Inflammatory macrophage (primary cell): ENCODE results near the gene RAPH1.

Experiments used
- DNase-seq, 2 donors: peaks; one replicate each; pipeline ENCODE4 v3.0.0-alpha.2; 2020 to 2022
- total RNA-seq, 18 experiments: gene quantifications; one replicate each; lab custom pipeline; 2026; ENCODE audit warnings: mixed read lengths in 6 of 18, inconsistent platforms in 2 of 18; lab: John Stamatoyannopoulos, UW

RAPH1 gene, protein sequence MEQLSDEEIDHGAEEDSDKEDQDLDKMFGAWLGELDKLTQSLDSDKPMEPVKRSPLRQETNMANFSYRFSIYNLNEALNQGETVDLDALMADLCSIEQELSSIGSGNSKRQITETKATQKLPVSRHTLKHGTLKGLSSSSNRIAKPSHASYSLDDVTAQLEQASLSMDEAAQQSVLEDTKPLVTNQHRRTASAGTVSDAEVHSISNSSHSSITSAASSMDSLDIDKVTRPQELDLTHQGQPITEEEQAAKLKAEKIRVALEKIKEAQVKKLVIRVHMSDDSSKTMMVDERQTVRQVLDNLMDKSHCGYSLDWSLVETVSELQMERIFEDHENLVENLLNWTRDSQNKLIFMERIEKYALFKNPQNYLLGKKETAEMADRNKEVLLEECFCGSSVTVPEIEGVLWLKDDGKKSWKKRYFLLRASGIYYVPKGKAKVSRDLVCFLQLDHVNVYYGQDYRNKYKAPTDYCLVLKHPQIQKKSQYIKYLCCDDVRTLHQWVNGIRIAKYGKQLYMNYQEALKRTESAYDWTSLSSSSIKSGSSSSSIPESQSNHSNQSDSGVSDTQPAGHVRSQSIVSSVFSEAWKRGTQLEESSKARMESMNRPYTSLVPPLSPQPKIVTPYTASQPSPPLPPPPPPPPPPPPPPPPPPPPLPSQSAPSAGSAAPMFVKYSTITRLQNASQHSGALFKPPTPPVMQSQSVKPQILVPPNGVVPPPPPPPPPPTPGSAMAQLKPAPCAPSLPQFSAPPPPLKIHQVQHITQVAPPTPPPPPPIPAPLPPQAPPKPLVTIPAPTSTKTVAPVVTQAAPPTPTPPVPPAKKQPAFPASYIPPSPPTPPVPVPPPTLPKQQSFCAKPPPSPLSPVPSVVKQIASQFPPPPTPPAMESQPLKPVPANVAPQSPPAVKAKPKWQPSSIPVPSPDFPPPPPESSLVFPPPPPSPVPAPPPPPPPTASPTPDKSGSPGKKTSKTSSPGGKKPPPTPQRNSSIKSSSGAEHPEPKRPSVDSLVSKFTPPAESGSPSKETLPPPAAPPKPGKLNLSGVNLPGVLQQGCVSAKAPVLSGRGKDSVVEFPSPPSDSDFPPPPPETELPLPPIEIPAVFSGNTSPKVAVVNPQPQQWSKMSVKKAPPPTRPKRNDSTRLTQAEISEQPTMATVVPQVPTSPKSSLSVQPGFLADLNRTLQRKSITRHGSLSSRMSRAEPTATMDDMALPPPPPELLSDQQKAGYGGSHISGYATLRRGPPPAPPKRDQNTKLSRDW
- total RNA-seq: 21.6 to 242 (median 60.2) reads per million in 18 experiments

GRCh38 chr2:203535078-203535783 lies at the start of gene RAPH1:
Gene RAPH1, minus strand, starts transcription at chr2:203535301. Its CDS starts 39,948 bp downstream, at chr2:203495353.
- peak; percentile 82 to 90 for DNase-seq

DNA sequence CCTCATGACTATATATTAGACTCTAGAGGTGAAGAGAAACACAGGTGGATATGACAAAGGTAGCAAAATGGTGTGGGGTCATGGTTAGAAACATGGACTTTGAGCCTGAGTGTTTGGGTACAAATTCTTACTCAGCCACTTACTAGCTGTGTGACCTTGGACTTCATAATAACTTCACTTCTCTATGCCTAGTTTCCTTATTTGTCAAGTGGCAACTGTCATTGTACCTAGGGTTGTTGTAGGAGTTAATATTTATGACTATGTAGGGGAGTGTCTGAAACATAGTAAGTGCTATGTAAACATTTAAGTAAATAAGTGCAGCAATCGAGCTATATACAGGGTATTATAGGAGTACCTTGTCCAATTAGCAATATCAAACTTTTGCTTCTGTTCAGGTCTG lies 49.7 kb upstream of the RAPH1 start:
- peak; percentile 20 to 22 for DNase-seq

DNA sequence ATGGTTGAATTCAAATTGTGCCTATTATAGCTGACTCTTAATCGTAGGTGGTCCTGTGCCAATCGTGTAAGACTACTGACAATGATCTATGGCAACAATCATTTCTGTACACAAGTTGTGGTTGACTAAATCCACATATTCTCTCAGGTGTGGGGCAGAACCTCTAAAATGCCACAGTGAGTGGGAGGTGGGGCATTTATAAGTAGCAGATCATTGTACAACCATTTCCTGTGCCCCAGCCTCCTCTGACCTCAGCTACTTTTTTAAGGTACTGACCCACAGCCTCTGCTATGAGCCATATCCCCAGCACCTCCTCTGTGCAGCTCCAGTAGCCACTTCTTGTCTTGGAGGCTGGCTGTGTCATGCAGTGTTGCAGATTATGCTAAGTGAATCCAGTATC lies 48.6 kb upstream of the RAPH1 start:
- DNase-seq: peak in 1 of 2 donors; percentile 62

DNA sequence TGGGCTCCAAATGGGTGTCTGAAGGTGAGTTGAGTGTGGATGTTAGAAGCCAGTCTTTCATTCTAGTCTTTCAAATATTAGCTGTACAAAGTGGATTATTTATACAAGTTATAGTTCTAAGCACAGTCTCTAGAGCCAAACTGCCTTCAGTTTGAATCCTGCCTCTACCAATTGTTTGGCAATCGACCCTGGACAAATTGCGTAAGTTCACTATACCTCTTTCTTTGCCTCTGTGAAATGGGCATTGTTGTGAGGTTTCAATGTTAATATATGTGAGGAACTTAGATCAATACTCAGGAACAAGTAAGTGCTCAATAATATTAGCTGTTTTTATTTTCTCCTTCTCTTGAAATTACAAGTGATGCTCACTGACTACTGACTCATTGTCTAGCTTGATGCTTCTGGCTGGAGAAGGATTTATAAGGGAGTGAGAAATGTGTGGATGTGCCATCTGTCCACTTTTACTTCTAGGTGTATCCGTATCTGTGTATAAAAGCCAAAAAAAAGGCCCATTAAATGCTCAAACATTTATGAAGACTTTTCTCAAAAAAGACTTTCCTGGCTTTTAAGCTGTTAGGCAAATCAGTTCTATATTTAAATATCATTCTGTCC lies 48.1 kb upstream of the RAPH1 start:
- DNase-seq: no peak

DNA sequence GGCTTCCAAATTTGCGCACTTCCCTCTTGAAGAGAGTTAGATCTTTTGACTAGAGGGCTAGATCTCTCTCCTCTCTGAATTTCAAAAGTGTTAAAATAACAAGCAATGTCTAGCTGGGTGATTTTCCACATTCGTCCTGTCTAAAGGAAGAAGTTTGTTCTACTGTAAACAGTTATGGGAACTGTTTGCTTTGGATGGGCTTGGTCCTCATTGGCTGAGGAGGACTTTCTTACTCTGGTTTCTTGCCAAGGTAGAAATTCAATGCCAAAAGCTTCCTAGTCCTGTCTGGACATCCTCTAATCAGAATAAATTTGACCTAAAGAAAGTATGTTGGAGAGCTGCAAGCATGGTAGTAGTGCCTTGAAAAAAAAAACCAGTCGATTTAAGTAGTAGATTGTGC lies 47.4 kb upstream of the RAPH1 start:
- no peak for DNase-seq

- no peak for DNase-seq
Observed at GRCh38 chr2:203580844-203581243, 45.7 kb upstream of the RAPH1 start.

- DNase-seq: no peak
Observed at GRCh38 chr2:203579730-203580129, 44.6 kb upstream of the RAPH1 start.

GRCh38 chr2:203578759-203579643 lies 43.9 kb upstream of the RAPH1 start:
- peak; percentile 31 to 40 for DNase-seq

DNA sequence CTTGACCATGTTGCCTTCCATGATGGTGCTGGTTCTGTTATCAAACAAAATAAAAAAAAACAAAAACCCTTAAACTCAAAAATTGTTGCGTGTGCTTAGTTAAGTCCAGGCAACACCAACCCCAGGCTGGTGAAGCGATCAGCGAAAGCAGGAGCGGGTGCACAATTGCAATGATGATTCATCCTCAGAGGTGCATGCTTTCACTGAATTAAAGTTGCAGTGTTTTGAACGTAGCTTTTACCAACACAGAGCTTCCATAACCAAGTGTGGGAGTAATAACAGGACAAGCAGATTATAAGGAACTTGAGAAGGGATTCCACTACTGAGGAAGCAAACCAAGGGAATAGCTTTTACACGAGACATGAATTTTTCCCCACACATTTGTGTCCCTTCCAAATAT lies 39.7 kb upstream of the RAPH1 start:
- no peak for DNase-seq

DNA sequence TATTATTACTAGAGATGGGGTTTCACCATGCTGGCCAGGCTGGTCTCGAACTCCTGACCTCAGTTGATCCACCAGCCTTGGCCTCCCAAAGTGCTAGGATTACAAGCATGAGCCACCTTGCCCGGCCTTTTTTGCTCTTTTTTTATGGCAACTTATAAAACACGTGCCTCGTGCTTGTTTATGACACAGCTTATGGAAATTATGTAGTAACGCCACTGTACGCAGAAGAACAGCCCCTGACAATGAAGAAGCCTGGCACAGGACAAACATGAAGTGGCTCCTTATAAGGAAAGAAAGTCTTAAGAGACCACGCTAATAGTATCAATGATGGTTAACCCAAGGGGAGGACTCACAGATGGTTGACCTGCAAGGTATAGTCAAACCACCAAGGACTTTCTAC lies 37.2 kb upstream of the RAPH1 start:
- DNase-seq: no peak

DNA sequence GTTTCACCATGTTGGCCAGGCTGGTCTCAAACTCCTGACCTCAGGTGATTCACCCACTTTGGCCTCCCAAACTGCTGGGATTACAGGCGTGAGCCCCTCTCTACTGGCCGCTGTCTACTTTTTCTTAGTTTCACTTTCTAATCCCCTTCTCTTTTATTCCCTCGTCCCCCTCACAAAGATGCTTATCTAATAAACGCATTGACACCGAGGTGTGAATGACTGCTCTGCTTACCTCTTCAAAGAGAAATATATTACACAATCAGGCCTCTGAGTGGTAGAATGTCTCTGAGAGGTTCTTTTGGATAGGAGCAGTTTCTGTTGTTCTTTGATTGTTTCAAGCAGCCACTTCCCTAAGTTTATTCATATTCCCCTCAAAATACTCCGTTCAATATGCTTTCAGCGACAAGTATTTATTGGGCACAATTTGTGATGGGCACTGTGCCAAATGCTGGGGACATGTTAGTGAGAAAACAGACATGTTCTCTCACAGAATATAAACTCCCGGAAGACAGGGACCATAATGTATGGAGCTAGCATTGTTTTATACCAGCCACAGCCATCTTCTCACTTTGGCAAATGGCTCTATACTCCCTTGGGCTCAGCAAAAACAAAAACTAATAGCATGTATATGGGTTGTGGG lies 34.7 kb upstream of the RAPH1 start:
- no peak for DNase-seq

DNA sequence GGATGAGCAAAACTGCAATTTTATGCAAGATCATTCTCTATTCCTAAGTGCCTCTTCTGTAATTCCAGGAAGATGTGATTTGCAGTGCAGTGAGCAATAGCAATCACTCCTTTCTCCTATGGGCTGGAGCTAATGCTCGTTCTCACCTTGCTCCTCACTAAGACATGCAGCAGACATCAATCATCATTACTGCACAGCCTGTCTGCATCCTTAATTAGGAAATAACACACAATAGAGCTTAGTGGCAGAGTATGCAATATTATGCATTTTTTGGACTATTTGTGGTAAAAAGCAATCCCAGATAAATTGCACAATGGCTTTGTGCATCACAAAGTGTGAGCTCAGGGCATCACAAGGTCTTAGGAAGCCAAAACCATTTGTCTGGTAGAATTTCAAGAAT lies 32.6 kb upstream of the RAPH1 start:
- peak in 1 of 2 donors; percentile 9 for DNase-seq

DNA sequence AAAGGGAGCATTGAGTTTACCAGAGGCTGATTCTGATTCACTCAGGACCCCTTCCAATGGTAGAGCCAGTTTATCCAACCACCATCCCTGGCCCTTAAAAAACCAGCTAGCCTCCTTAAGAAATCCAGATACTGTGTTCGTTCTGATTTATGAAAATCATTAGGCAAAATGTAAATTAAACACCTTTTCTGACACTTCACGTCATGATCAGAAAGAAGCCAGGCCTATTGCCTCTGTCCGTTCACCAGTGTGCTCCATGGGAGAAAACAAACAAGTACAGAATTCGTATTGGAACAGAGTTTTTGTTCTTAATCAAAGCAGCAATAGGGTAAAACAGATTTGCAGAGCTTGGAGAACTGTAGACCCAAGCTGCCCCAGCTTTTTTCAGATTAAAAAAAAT lies 31.1 kb upstream of the RAPH1 start:
- DNase-seq: no peak

DNA sequence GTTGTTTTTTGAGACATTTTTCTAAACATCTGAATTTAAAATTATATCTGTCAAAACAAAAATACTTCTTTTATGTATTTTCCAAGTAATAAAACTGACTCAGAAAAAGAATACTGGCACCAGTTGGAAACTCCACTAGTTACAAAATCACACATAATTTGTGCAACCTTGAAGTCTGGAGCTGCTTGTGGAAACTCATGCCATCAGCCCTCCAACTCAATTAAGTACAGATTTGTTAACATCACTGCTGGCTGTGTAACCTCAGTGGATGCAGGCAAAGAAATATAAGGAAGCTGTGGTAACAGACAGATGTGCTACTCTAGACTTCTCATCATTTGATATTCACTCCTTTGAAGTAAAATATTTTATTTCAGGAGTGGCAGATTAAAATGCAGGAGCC lies 30.0 kb upstream of the RAPH1 start:
- DNase-seq: no peak

DNA sequence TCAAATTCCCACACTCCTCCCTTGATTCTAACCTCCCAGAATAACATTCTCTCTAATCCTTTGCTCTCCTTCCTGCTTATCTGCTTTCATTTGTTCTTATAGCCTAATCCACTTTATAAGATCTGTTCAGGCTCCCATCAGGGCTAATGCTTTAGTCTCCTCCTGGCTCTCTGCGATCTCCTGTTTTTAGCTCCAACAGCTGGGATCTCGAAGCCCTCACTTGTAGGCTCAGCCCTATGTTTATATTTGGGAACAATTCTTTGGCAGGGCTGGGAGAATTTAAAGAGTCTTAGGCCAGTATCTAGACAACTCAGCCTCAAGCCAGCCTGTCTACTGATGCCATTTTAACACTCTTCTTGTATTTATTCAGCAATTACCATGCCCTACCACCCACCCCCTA lies 27.2 kb upstream of the RAPH1 start:
- no peak for DNase-seq

DNA sequence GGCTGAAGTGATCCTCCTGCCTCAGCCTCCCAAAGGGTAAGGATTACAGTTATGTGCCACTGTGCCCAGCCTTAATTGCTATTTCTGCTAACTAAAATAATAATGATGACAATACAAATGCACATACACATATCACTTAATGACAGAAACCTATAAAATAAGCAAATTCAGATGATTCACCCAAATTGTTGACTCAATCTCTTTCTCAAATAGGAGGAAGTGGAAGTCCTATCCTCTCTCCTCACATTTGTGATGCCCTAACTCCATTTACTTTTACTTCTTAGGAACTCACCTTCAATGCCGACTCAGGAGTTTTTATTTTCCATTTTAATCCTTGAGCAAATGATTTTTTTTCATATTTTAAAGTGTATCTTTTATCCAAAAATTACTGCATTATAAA lies 24.5 kb upstream of the RAPH1 start:
- DNase-seq: peak in 1 of 2 donors; percentile 36

GRCh38 chr2:203553784-203554183 lies 18.7 kb upstream of the RAPH1 start:
- DNase-seq: no peak

DNA sequence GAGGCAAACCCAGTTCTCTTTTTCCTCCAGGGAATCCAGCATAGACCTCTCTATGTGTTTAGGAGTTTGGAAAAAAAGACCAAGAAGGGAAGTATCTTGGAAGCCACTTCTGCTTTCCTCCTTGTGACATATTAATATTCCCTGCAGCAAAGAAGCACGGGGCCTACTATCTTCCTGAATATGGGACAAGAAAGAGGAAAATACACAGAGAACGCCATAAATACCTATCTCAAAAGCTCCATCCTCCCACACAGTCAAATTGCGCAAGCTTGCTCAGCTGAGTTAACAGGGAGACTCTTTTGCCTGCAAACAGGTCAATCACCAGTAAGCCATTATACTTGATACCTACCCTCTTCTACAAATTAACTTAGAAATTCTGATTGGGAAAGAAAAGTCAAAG lies 16.7 kb upstream of the RAPH1 start:
- peak; percentile 65 to 75 for DNase-seq

GRCh38 chr2:203550266-203550665 lies 15.2 kb upstream of the RAPH1 start:
- DNase-seq: peak; percentile 4 to 62

DNA sequence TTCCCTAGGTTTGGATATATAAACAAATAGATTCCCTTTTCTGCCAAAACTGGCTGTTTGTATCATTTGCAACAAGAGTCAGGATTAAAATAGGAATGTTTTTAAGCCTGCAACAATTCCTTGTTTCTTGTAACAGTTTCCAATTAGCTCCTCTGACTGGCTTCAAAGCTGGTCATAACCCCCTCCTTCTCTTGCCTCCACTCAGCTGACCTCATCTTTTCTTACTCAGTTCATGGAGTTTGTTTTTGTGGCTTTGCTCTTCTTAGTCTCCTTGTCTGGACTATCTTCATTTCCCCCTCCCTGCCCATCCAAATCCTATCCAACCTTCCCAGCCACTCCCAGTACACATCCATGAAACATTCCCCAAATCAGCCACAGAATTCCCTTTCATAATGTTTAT lies 14.3 kb upstream of the RAPH1 start:
- no peak for DNase-seq
